MCF 10A (cell line): Measurements from ENCODE around the gene EXOC6B. TPM values are rescaled to one million over a fixed set of nuclear protein-coding genes. Genes with fewer than 3 reads are reported as not detected.

ENCODE experiments used
- BruUV-seq: library from RNA; stranded (reverse); fragments of 400-500 nt; replicated peaks from 2 replicates; lab custom pipeline; 2021; lab: Mats Ljungman, UMichigan
- CTCF ChIA-PET: fragments of 300-600 bp; sonication (Branson Sonifier 250); formaldehyde crosslinking; extraction: SDS; loops from one replicate; lab custom pipeline; 2021; ENCODE audit warnings: antibody characterized with exemption, inconsistent platforms; lab: Yijun Ruan, JAX
- POLR2A ChIA-PET: fragments of 300-600, 350-650 bp; sonication (Branson Sonifier 250); formaldehyde crosslinking; extraction: SDS; loops from one replicate; lab custom pipeline; 2020; ENCODE audit warnings: antibody characterized with exemption, inconsistent platforms; lab: Yijun Ruan, JAX
- DNase-seq: peaks from one replicate; pipeline ENCODE4 v3.0.0-alpha.2; 2018; ENCODE audit not compliant: unreplicated experiment
- H3K27ac Mint-ChIP-seq: one replicate; pipeline ENCODE4 v1.8.0; 2022; ENCODE audit warnings: mild to moderate bottlenecking, low read depth, mixed read lengths; ENCODE audit not compliant: unreplicated experiment
- H3K27me3 Mint-ChIP-seq: one replicate; pipeline ENCODE4 v1.8.0; 2022; ENCODE audit warnings: mixed read lengths; ENCODE audit not compliant: insufficient read depth, unreplicated experiment
- H3K36me3 Mint-ChIP-seq: one replicate; pipeline ENCODE4 v1.8.0; 2022; ENCODE audit warnings: mild to moderate bottlenecking, moderate library complexity, mixed read lengths; ENCODE audit not compliant: insufficient read depth, unreplicated experiment
- H3K4me1 Mint-ChIP-seq: one replicate; pipeline ENCODE4 v1.8.0; 2022; ENCODE audit warnings: mixed read lengths; ENCODE audit not compliant: insufficient read depth, unreplicated experiment
- H3K4me3 Mint-ChIP-seq: one replicate; pipeline ENCODE4 v1.8.0; 2022; ENCODE audit warnings: mild to moderate bottlenecking, moderate library complexity, mixed read lengths; ENCODE audit not compliant: unreplicated experiment
- H3K9me3 Mint-ChIP-seq: one replicate; pipeline ENCODE4 v1.8.0; 2022; ENCODE audit warnings: mixed read lengths; ENCODE audit not compliant: unreplicated experiment
- CTCF ChIP-seq: fragments of 200-600 bp; IDR thresholded peaks from one replicate; pipeline ENCODE4 v1.8.0; 2022; ENCODE audit warnings: antibody characterized with exemption, mild to moderate bottlenecking; ENCODE audit not compliant: unreplicated experiment
- intact Hi-C: fragments of 100-400 bp; cut with micrococcal nuclease; formaldehyde crosslinking; loops from 2 replicates; pipeline ENCODE4 v1.14.1; 2022
- total RNA-seq: library from RNA; stranded (reverse); gene quantifications from 2 replicates; pipeline ENCODE4 v1.2.3, GENCODE V29; 2022

The EXOC6B gene
- total RNA-seq, 1 experiment from 2014 or later: 24.7 TPM

- ChIA-PET POLR2A (no interaction called here), CTCF (no interaction called here)
- Mint-ChIP-seq H3K27me3 (no peaks in the 10 kb centered on the region), H3K4me3 (no peak overlapping the region), H3K27ac (no peak overlapping the region), H3K9me3 (no peaks in the 10 kb centered on the region), H3K4me1 (no peaks in the 10 kb centered on the region), H3K36me3 (no peaks in the 10 kb centered on the region)
- DNase-seq: no peak
- BruUV-seq: no TSS peak
- no peak for TF ChIP-seq CTCF
- intact Hi-C loops: no loop called here
Measured at GRCh38 chr2:72545790-72546189, 280.0 kb downstream of the EXOC6B start.

GRCh38 chr2:72544554-72544953, 281.3 kb downstream of the EXOC6B start:
- TF ChIP-seq CTCF: no peak
- DNase-seq: no peak
- no peaks in the 10 kb centered on the region for H3K4me1 Mint-ChIP-seq
- H3K27me3 Mint-ChIP-seq: no peaks in the 10 kb centered on the region
- no peak overlapping the region for H3K4me3 Mint-ChIP-seq
- BruUV-seq: no TSS peak
- CTCF ChIA-PET: no interaction called here
- POLR2A ChIA-PET: interaction anchor here (0.7 to 0.8 kb wide), 2 partner anchors 8 to 819 kb away, joined by 3 to 4 read pairs; no protein-coding TSS in a partner anchor
- H3K27ac Mint-ChIP-seq: no peak overlapping the region
- intact Hi-C loops: no loop called here
- no peaks in the 10 kb centered on the region for H3K9me3 Mint-ChIP-seq
- no peaks in the 10 kb centered on the region for H3K36me3 Mint-ChIP-seq

- TF ChIP-seq CTCF: no peak
- CTCF ChIA-PET: no interaction called here
Measured at GRCh38 chr2:72543497-72544216, 282.2 kb downstream of the EXOC6B start.

GRCh38 chr2:72539071-72539552, 286.7 kb downstream of the EXOC6B start:
- Mint-ChIP-seq H3K4me1 (no peaks in the 10 kb centered on the region), H3K27me3 (no peaks in the 10 kb centered on the region), H3K36me3 (peaks cover 7% of the 10 kb centered on the region), H3K27ac (no peak overlapping the region), H3K4me3 (no peak overlapping the region), H3K9me3 (no peaks in the 10 kb centered on the region)
- ChIA-PET POLR2A (no interaction called here), CTCF (interaction anchor here (0.6 kb wide), 1 partner anchor 994 kb away, joined by 3 read pairs; no protein-coding TSS in a partner anchor)
- BruUV-seq: no TSS peak
- DNase-seq: no peak
- no peak for TF ChIP-seq CTCF
- intact Hi-C loops: no loop called here

More at GRCh38 chr2:72543497-72544216, 282.2 kb downstream of the EXOC6B start:
- H3K4me1 Mint-ChIP-seq: no peaks in the 10 kb centered on the region
- H3K9me3 Mint-ChIP-seq: no peaks in the 10 kb centered on the region
- POLR2A ChIA-PET: interaction anchor here (0.8 kb wide), 1 partner anchor 9 kb away, joined by 3 read pairs; no protein-coding TSS in a partner anchor
- no peak overlapping the region for H3K27ac Mint-ChIP-seq
- no peak for DNase-seq
- H3K4me3 Mint-ChIP-seq: no peak overlapping the region
- no peaks in the 10 kb centered on the region for H3K27me3 Mint-ChIP-seq
- H3K36me3 Mint-ChIP-seq: no peaks in the 10 kb centered on the region
- no TSS peak for BruUV-seq
- intact Hi-C loops: no loop called here
